NCI-H1694 (cell line): Measurements from ENCODE around the gene NT5DC3.
"Not testable (repeated sequence)": the region's sequence is repeated elsewhere in the genome, so short reads cannot be mapped to it uniquely, and the experiment has no call there.

Source experiments
- DNase-seq: peaks from one replicate; lab custom pipeline; 2025; lab: John Stamatoyannopoulos, UW

NT5DC3 gene

DNA sequence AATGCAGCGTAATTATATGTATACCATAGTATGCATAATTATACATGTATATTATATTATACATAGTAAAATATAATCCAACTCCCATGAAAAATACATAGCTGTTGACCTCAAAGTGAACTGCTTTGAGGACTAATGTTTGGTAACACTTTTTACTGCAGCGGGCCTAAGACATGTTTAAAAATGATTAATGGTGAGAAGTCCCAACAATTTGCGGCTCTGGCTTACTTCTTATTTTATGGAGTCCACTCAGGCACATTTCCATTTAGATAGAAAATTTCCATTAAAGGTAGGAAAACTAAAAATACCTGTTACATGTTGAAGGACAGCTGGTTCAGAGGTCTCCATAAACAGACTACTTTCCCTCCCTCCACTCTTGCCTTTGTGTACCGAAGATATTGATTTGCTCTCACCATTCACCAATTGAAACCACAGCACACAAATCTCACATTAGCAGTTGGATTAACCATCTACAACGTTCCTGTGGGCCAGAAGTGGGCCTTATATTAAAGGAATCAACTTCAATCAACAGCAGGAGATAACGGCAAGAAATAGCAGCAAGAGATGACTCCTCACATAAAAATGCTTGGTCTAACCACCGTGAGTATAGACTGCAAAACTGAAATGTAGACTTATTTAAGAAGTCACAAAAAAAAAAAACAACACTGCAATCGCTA is 14.1 kb upstream of the NT5DC3 start:
- no peak for DNase-seq

DNA sequence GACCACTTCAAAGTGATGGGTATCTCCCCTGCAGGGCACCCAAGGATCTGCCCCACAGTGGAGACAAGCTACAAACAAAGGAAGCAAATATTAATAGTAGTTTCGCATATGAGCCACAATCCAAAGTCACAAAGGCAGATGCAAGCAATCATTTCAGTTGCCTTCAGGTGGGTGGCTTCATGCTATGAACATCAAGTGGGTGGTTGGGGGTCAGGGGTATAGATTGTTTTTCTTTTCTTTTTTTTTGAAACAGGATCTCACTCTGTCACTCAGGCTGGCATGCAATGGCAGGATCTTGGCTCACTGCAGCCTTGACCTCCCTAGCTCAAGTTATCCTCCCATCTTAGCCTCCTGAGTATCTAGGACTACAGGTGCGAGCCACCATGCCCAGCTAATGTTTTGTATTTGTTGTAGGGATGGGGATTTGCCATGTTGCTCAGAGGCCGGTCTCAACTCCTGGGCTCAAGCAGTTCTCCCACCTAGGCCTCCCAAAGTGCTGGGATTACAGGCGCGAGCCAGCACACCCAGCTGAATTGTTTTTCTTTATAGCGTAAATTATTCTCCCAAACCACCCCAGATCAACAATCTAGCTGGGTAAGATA is 13.4 kb upstream of the NT5DC3 start:
- no peak for DNase-seq

DNA sequence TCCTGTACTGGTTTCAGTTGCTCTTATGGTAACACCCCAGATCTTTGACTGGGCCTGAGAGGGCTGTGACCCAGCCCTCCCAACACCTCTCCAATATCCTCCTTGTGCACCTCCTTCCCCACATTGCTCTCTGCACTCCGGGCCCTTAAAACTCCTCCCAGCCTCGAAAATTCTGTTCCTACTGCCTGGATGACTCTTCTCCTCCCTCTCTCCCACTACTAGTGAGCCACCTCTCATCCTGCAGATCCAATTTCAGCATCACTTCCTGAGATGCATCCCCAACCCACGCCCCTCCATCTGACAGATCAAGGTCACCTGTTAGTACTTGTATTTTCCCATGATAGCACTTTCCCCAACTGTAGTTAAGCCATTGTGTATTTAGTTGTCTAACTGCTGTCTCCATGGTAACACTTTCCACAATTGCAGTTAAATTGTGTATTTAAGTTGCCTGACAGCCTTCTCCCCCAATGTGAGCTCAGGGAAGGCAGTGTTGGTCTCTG is 11.5 kb upstream of the NT5DC3 start:
- no peak for DNase-seq

DNA sequence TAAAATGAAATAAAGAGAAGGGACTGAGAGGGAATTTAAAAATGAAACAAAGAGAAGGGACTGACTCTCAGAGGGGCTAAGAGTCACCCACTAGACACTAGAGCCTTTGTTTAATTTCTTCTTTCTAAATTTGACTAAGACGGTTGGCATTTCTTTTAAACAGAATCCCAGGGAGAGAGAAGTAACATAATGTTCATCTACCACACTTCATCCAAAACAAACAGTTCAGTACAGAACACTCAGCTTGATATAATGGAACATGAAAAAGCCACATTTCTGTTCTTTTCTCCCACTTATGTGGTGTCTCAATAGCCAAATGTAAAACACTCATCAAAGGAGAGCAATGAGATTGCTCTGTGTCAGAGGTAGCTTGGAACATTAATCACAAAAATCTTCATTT is 10.1 kb upstream of the NT5DC3 start:
- DNase-seq = no peak

- no peak for DNase-seq
Measured at GRCh38 chr12:103850429-103850828, 9.4 kb upstream of the NT5DC3 start.

GRCh38 chr12:103848917-103849491 is 8.0 kb upstream of the NT5DC3 start:
- no peak for DNase-seq

DNA sequence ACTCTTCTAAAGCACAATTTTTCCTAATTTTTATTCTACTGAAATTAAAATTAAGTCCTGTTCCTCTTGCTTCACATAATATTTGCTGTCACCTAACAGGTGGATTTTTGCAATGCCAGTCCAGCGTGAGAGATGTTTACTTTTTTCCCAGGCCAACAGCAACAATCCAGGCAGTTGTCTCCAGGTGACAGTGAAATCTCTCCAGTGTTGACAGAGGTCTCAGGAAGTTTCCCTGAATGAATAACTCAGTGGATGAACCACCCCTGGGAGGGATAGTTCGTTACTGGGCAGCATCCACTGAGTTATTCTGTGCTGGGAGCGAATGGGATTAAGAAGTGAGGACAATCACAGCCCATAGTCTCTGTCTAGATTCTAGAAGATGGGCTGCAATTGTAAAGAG is 7.1 kb upstream of the NT5DC3 start:
- DNase-seq = no peak

- no peak for DNase-seq
Measured at GRCh38 chr12:103846415-103846814, 5.4 kb upstream of the NT5DC3 start.

GRCh38 chr12:103844305-103844704 is 3.3 kb upstream of the NT5DC3 start:
- no peak for DNase-seq

DNA sequence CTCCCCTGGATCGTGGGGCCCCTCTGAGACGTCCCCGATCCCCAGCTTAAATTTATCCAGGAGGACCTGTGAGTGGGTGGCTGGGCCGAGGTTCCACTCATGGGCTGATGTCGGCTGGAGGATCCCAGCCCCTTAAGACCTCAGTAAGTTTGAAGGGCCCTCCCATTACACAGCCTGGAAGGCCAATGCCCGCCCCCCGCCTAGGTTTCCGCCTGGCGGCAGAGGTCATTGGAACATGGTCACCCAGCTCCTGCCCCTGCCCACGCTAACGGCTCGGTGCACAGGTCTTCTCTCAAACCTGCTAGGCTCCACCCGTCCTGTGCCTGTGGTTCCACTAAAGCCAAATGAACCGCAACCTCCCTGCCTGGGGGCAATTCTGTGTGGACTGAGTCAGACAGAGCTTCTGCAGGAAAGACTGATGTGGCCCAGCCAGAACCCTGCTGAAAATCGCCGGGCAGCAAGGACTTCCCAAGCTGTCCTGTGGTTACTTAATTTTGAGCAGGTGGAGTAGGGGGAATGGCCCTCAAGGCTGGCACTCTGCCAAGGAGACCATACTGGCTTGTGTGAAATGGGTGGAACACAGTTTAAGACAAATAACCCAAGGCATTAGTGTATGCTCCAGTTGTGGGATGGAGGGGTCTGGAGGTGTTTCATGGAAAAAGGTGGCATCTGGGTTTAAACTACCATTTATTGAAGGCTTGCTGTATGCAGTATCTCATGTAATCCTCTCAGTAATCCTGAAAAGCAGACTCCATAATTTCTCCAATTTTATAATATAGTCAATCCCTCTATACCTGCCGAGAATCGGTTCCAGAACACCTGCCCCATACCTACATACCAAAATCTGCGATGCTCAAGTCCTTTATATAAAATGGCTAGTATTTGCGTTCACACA is 903 bp upstream of the NT5DC3 start:
- DNase-seq = no peak

- no peak for DNase-seq
Measured at GRCh38 chr12:103840462-103840875, 565 bp downstream of the NT5DC3 start.

GRCh38 chr12:103839609-103840461 is 1.2 kb downstream of the NT5DC3 start:
- DNase-seq = no peak

DNA sequence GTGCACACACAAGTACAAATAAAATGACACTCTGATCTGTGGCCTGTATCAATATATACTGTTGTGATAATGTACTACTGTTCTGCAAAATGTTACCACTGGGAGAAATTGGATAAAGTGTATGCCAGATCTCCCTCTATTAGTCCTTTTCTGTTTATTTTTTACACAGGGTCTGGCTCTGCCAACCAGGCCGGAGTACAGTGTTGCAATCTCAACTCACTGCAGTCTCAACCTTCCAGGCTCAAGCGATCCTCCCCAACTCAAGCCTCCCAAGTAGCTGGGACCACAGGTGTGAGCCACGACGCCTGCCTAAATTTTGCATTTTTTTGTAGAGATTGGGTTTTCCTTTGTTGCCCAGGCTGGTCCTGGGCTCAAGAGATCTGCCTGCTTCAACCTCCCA is 1.9 kb downstream of the NT5DC3 start:
- DNase-seq = no peak

GRCh38 chr12:103838254-103838914 is 2.6 kb downstream of the NT5DC3 start:
- no peak for DNase-seq

- DNase-seq = no peak
Measured at GRCh38 chr12:103836345-103836744, 4.7 kb downstream of the NT5DC3 start.

DNA sequence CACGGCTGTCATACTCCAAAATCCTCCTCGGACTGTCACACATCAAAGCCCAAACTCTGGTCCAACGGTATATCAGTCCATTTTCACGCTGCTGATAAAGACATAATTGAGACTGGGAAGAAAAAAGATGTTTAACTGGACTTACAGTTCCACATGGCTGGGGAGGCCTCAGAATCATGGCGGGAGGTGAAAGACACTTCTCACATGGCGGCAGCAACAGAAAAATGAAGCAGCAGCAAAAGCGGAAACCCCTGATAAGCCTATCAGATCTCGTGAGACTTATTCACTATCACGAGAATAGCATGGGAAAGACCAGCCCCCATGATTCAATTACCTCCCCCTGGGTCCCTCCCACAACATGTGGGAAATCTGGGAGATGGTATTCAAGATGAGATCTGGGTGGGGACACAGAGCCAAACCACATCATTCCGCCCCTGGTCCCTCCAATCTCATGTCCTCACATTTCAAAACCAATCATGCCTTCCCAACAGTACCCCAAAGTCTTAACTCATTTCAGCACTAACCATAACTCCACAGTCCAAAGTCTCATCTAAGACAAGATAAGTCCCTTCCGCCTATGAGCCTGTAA is 5.2 kb downstream of the NT5DC3 start:
- not testable (repeated sequence) for DNase-seq

GRCh38 chr12:103834942-103835341 is 6.1 kb downstream of the NT5DC3 start:
- no peak for DNase-seq

- no peak for DNase-seq
Measured at GRCh38 chr12:103833891-103834290, 7.1 kb downstream of the NT5DC3 start.

GRCh38 chr12:103833095-103833775 is 7.8 kb downstream of the NT5DC3 start:
- DNase-seq = no peak
